ENCODE results near the gene SBK3.
"Not testable (repeated sequence)": the region's sequence is repeated elsewhere in the genome, so short reads cannot be mapped to it uniquely, and the experiment has no call there.

The SBK3 gene

GRCh38 chr19:55541091-55541490, 4.3 kb downstream of the SBK3 start:
- in situ Hi-C loops (cut with MboI; ENCODE audit: low sequenced_read_pairs): no loop called here
- DNase-seq (ENCODE audit: low spot score in 2 of 2): no peak
- Histone ChIP-seq H3K4me1 (no peaks in the 10 kb centered on the region), H3K36me3 (replicated peaks) (no peaks in the 10 kb centered on the region), H3K27me3 (ENCODE audit: low read depth) (no peaks in the 10 kb centered on the region), H3K9me3 (no peaks in the 10 kb centered on the region), H3K4me3 (no peak overlapping the region)

- no peak for DNase-seq (ENCODE audit: low spot score in 2 of 2)
- Histone ChIP-seq H3K36me3 (replicated peaks) (no peaks in the 10 kb centered on the region), H3K9me3 (no peaks in the 10 kb centered on the region), H3K4me3 (no peak overlapping the region), H3K27me3 (ENCODE audit: low read depth) (no peaks in the 10 kb centered on the region), H3K4me1 (no peaks in the 10 kb centered on the region)
- in situ Hi-C loops (cut with MboI; ENCODE audit: low sequenced_read_pairs): no loop called here
Observed at GRCh38 chr19:55540619-55541018, 4.7 kb downstream of the SBK3 start.

- in situ Hi-C loops (cut with MboI; ENCODE audit: low sequenced_read_pairs): no loop called here
Observed at GRCh38 chr19:55539090-55539984, 6.0 kb downstream of the SBK3 start.

GRCh38 chr19:55538132-55538531, 7.2 kb downstream of the SBK3 start:
- H3K9me3 ChIP-seq: no peaks in the 10 kb centered on the region
- in situ Hi-C loops (cut with MboI; ENCODE audit: low sequenced_read_pairs): no loop called here

More at GRCh38 chr19:55539090-55539984, 6.0 kb downstream of the SBK3 start:
- H3K4me1 ChIP-seq: no peaks in the 10 kb centered on the region
- H3K4me3 ChIP-seq: no peak overlapping the region
- H3K36me3 ChIP-seq (replicated peaks): no peaks in the 10 kb centered on the region
- no peaks in the 10 kb centered on the region for H3K9me3 ChIP-seq
- DNase-seq (ENCODE audit: low spot score in 2 of 2): no peak
- H3K27me3 ChIP-seq (ENCODE audit: low read depth): no peaks in the 10 kb centered on the region

GRCh38 chr19:55537741-55538111, 7.6 kb downstream of the SBK3 start:
- no peak for DNase-seq (ENCODE audit: low spot score in 2 of 2)
- in situ Hi-C loops (cut with MboI; ENCODE audit: low sequenced_read_pairs): no loop called here
- Histone ChIP-seq H3K36me3 (replicated peaks) (no peaks in the 10 kb centered on the region), H3K9me3 (no peaks in the 10 kb centered on the region), H3K4me3 (no peak overlapping the region), H3K27me3 (ENCODE audit: low read depth) (no peaks in the 10 kb centered on the region), H3K4me1 (no peaks in the 10 kb centered on the region)

More at GRCh38 chr19:55538132-55538531, 7.2 kb downstream of the SBK3 start:
- no peak for DNase-seq (ENCODE audit: low spot score in 2 of 2)
- no peak overlapping the region for H3K4me3 ChIP-seq
- H3K36me3 ChIP-seq (replicated peaks): no peaks in the 10 kb centered on the region
- H3K27me3 ChIP-seq (ENCODE audit: low read depth): no peaks in the 10 kb centered on the region
- H3K4me1 ChIP-seq: no peaks in the 10 kb centered on the region

- H3K4me3 ChIP-seq: no peak within 1 kb of the TSS
- in situ Hi-C loops (cut with MboI; ENCODE audit: low sequenced_read_pairs): no loop called here
- peak in 1 of 2 experiments; percentile 62 for DNase-seq (ENCODE audit: low spot score in 2 of 2)
Observed at GRCh38 chr19:55536951-55537740, 8.2 kb downstream of the SBK3 start, which contains the start of gene SBK2. Gene SBK2 (minus strand): TSS chr19:55537133. CDS start chr19:55536294, 839 bp downstream.

GRCh38 chr19:55536366-55536765, 9.0 kb downstream of the SBK3 start:
- no peaks in the 10 kb centered on the region for H3K36me3 ChIP-seq (replicated peaks)
- H3K27me3 ChIP-seq (ENCODE audit: low read depth): no peaks in the 10 kb centered on the region
- no peak for DNase-seq (ENCODE audit: low spot score in 2 of 2)
- in situ Hi-C loops (cut with MboI; ENCODE audit: low sequenced_read_pairs): no loop called here
- H3K9me3 ChIP-seq: no peaks in the 10 kb centered on the region
- no peak overlapping the region for H3K4me3 ChIP-seq
- no peaks in the 10 kb centered on the region for H3K4me1 ChIP-seq

More at GRCh38 chr19:55536951-55537740, 8.2 kb downstream of the SBK3 start, which contains the start of gene SBK2:
- no peaks in the 10 kb centered on the region for H3K9me3 ChIP-seq
- H3K27me3 ChIP-seq (ENCODE audit: low read depth): no peaks in the 10 kb centered on the region
- H3K36me3 ChIP-seq (replicated peaks): no peaks in the 10 kb centered on the region
- H3K4me1 ChIP-seq: no peaks in the 10 kb centered on the region

- H3K4me1 ChIP-seq: no peaks in the 10 kb centered on the region
- DNase-seq (ENCODE audit: low spot score in 2 of 2): no peak
- H3K27me3 ChIP-seq (ENCODE audit: low read depth): no peaks in the 10 kb centered on the region
- H3K4me3 ChIP-seq: no peak overlapping the region
- in situ Hi-C loops (cut with MboI; ENCODE audit: low sequenced_read_pairs): no loop called here
- H3K36me3 ChIP-seq (replicated peaks): no peaks in the 10 kb centered on the region
- H3K9me3 ChIP-seq: no peaks in the 10 kb centered on the region
Observed at GRCh38 chr19:55535965-55536350, 9.4 kb downstream of the SBK3 start.

- no peaks in the 10 kb centered on the region for H3K27me3 ChIP-seq (ENCODE audit: low read depth)
- no peak for DNase-seq (ENCODE audit: low spot score in 2 of 2)
- in situ Hi-C loops (cut with MboI; ENCODE audit: low sequenced_read_pairs): no loop called here
- H3K4me3 ChIP-seq: no peak overlapping the region
- H3K4me1 ChIP-seq: no peaks in the 10 kb centered on the region
- no peaks in the 10 kb centered on the region for H3K9me3 ChIP-seq
- H3K36me3 ChIP-seq (replicated peaks): no peaks in the 10 kb centered on the region
Observed at GRCh38 chr19:55535173-55535964, 10.0 kb downstream of the SBK3 start.

- H3K4me3 ChIP-seq; H3K36me3 ChIP-seq (replicated peaks); DNase-seq (ENCODE audit: low spot score in 2 of 2); in situ Hi-C loops (cut with MboI; ENCODE audit: low sequenced_read_pairs); H3K27me3 ChIP-seq (ENCODE audit: low read depth); H3K9me3 ChIP-seq; H3K4me1 ChIP-seq: not testable (repeated sequence)
Observed at GRCh38 chr19:55534280-55534679, 11.1 kb downstream of the SBK3 start.

GRCh38 chr19:55530996-55531395, 14.3 kb downstream of the SBK3 start:
- no peak for DNase-seq (ENCODE audit: low spot score in 2 of 2)
- Histone ChIP-seq H3K27me3 (ENCODE audit: low read depth) (no peaks in the 10 kb centered on the region), H3K36me3 (replicated peaks) (no peaks in the 10 kb centered on the region), H3K4me1 (no peaks in the 10 kb centered on the region), H3K9me3 (no peaks in the 10 kb centered on the region), H3K4me3 (no peak overlapping the region)
- in situ Hi-C loops (cut with MboI; ENCODE audit: low sequenced_read_pairs): no loop called here

- H3K4me3 ChIP-seq: no peak overlapping the region
- H3K4me1 ChIP-seq: no peaks in the 10 kb centered on the region
- H3K36me3 ChIP-seq (replicated peaks): no peaks in the 10 kb centered on the region
- in situ Hi-C loops (cut with MboI; ENCODE audit: low sequenced_read_pairs): no loop called here
- no peaks in the 10 kb centered on the region for H3K27me3 ChIP-seq (ENCODE audit: low read depth)
- DNase-seq (ENCODE audit: low spot score in 2 of 2): no peak
- H3K9me3 ChIP-seq: no peaks in the 10 kb centered on the region
Observed at GRCh38 chr19:55529636-55530234, 15.6 kb downstream of the SBK3 start.
